Measurements from ENCODE around the gene ARFRP1.

DNA sequence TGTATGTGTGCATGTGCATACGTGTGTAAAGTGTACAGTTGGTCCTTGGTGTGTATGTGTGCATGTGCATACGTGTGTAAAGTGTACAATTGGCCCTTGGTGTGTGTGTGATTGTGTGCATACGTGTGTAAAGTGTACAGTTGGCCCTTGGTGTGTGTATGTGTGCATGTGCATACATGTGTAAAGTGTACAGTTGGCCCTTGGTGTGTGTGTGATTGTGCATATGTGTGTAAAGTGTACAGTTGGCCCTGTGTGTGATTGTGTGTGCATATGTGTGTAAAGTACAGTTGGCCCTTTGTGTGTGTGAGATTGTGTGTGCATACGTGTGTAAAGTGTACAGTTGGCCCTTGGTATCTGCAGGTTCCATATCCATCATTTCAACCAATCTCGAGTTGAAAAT lies 23.6 kb upstream of the ARFRP1 start:
- TF ChIP-seq, protein P1, sequence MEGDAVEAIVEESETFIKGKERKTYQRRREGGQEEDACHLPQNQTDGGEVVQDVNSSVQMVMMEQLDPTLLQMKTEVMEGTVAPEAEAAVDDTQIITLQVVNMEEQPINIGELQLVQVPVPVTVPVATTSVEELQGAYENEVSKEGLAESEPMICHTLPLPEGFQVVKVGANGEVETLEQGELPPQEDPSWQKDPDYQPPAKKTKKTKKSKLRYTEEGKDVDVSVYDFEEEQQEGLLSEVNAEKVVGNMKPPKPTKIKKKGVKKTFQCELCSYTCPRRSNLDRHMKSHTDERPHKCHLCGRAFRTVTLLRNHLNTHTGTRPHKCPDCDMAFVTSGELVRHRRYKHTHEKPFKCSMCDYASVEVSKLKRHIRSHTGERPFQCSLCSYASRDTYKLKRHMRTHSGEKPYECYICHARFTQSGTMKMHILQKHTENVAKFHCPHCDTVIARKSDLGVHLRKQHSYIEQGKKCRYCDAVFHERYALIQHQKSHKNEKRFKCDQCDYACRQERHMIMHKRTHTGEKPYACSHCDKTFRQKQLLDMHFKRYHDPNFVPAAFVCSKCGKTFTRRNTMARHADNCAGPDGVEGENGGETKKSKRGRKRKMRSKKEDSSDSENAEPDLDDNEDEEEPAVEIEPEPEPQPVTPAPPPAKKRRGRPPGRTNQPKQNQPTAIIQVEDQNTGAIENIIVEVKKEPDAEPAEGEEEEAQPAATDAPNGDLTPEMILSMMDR (conservative IDR thresholded peaks at IDR 0.05; ENCODE audit: low read depth, low read length), result no peak
- TF ChIP-seq CEBPB (IDR thresholded peaks at IDR 0.05; ENCODE audit: low read depth, low read length) (no peak), POLR2A (IDR thresholded peaks at IDR 0.05; ENCODE audit: low read depth, low read length) (no peak), MAZ (IDR thresholded peaks at IDR 0.05; ENCODE audit: borderline replicate concordance, low read depth, low read length) (no peak), MXI1 (IDR thresholded peaks at IDR 0.05; ENCODE audit: borderline replicate concordance, low read depth, low read length) (no peak), RAD21 (IDR thresholded peaks at IDR 0.05; ENCODE audit: low read length) (no peak), CHD1 (IDR thresholded peaks at IDR 0.05; ENCODE audit: low read depth, low read length) (no peak), BHLHE40 (IDR thresholded peaks at IDR 0.05; ENCODE audit: low read depth, low read length) (no peak), FOS (IDR thresholded peaks at IDR 0.05; ENCODE audit: low read depth, low read length) (no peak), MAFK (IDR thresholded peaks at IDR 0.05; ENCODE audit: low read depth, low read length) (no peak)
- TF ChIP-seq, protein P2, sequence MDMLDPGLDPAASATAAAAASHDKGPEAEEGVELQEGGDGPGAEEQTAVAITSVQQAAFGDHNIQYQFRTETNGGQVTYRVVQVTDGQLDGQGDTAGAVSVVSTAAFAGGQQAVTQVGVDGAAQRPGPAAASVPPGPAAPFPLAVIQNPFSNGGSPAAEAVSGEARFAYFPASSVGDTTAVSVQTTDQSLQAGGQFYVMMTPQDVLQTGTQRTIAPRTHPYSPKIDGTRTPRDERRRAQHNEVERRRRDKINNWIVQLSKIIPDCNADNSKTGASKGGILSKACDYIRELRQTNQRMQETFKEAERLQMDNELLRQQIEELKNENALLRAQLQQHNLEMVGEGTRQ (IDR thresholded peaks at IDR 0.05; ENCODE audit: low read depth, low read length), result no peak
